Measurements from ENCODE around the gene PSMB4.
"Not testable (repeated sequence)": the region's sequence is repeated elsewhere in the genome, so short reads cannot be mapped to it uniquely, and the experiment has no call there.

DNA sequence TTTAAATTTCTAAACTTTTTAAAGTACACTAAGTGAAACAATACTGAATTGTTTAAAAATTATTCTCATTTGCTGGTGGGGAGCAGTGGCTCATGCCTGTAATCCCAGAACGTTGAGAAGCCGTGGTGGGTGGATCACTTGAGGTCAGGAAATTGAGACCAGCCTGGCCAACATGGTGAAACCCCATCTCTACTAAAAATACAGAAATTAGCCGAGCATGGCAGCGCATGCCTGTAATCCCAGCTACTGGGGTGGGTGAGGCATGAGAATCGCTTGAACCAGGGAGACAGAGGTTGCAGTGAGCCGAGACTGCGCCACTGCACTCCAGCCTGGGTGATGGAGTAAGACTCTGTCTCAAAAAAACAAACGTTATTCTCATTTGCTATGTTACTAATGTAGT is 38.0 kb downstream of the PSMB4 start:
- TF ChIP-seq, protein P1, sequence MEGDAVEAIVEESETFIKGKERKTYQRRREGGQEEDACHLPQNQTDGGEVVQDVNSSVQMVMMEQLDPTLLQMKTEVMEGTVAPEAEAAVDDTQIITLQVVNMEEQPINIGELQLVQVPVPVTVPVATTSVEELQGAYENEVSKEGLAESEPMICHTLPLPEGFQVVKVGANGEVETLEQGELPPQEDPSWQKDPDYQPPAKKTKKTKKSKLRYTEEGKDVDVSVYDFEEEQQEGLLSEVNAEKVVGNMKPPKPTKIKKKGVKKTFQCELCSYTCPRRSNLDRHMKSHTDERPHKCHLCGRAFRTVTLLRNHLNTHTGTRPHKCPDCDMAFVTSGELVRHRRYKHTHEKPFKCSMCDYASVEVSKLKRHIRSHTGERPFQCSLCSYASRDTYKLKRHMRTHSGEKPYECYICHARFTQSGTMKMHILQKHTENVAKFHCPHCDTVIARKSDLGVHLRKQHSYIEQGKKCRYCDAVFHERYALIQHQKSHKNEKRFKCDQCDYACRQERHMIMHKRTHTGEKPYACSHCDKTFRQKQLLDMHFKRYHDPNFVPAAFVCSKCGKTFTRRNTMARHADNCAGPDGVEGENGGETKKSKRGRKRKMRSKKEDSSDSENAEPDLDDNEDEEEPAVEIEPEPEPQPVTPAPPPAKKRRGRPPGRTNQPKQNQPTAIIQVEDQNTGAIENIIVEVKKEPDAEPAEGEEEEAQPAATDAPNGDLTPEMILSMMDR (IDR thresholded peaks at IDR 0.05): not testable (repeated sequence)
- not testable (repeated sequence) for TF ChIP-seq JAZF1, ZNF121, MYBL2 (CRISPR knock-in tag; IDR thresholded peaks at IDR 0.05)
- TF ChIP-seq, protein P2, sequence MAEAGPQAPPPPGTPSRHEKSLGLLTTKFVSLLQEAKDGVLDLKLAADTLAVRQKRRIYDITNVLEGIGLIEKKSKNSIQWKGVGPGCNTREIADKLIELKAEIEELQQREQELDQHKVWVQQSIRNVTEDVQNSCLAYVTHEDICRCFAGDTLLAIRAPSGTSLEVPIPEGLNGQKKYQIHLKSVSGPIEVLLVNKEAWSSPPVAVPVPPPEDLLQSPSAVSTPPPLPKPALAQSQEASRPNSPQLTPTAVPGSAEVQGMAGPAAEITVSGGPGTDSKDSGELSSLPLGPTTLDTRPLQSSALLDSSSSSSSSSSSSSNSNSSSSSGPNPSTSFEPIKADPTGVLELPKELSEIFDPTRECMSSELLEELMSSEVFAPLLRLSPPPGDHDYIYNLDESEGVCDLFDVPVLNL (CRISPR knock-in tag; IDR thresholded peaks at IDR 0.05; ENCODE audit: borderline replicate concordance, low read depth): not testable (repeated sequence)
- TF ChIP-seq, protein P3, sequence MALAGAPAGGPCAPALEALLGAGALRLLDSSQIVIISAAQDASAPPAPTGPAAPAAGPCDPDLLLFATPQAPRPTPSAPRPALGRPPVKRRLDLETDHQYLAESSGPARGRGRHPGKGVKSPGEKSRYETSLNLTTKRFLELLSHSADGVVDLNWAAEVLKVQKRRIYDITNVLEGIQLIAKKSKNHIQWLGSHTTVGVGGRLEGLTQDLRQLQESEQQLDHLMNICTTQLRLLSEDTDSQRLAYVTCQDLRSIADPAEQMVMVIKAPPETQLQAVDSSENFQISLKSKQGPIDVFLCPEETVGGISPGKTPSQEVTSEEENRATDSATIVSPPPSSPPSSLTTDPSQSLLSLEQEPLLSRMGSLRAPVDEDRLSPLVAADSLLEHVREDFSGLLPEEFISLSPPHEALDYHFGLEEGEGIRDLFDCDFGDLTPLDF (CRISPR knock-in tag; IDR thresholded peaks at IDR 0.05): not testable (repeated sequence)
- TF ChIP-seq, protein P4, sequence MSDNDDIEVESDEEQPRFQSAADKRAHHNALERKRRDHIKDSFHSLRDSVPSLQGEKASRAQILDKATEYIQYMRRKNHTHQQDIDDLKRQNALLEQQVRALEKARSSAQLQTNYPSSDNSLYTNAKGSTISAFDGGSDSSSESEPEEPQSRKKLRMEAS (CRISPR knock-in tag; IDR thresholded peaks at IDR 0.05): not testable (repeated sequence)

Measured in WTC11 (cell line).